ENCODE data around the gene TRPC6.
"Not testable (repeated sequence)": the region's sequence is repeated elsewhere in the genome, so short reads cannot be mapped to it uniquely, and the experiment has no call there.

TRPC6 gene

DNA sequence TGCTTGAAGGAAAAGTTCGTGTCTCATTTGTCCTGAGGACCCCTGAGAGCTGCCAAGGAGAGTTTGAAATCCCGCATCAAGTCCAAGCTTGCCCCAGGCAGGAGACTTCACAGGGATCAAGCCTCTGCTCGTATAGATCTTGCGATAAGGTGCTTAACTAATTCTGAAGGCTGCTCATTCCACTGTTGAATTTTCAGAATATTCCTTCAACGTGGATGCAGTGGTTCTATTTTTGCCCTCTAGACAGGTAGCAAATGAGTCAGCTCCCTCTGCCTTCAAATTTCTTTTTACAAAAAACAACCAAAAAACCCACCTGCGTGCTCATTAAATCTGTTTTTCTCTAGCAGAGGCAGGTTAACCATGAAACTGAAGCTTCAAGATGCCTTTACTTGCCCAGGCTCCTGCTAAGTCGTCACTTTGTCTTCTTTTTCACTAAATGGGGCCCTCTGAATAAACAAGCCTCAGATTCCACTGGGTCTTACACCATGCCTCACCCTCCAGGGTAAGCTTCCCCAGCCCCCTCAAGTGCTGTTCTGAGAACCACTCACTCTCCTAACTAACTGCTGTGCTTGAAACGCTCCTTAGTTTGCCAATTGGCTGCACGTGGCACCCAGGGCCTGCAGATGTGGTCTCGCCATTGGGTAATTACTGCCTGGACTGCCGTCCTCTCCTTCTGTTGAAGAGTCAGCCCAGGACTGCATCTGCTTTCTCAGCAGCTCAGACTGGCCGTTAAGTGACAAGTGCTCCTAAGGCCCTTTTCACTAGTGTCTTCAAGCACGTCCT lies 105.0 kb downstream of the TRPC6 start:
- Mint-ChIP-seq H3K27me3 (no peaks in the 10 kb centered on the region), H3K27ac (no peak overlapping the region), H3K4me3 (no peak overlapping the region), H3K4me1 (no peaks in the 10 kb centered on the region), H3K36me3 (no peaks in the 10 kb centered on the region), H3K9me3 (no peaks in the 10 kb centered on the region)

DNA sequence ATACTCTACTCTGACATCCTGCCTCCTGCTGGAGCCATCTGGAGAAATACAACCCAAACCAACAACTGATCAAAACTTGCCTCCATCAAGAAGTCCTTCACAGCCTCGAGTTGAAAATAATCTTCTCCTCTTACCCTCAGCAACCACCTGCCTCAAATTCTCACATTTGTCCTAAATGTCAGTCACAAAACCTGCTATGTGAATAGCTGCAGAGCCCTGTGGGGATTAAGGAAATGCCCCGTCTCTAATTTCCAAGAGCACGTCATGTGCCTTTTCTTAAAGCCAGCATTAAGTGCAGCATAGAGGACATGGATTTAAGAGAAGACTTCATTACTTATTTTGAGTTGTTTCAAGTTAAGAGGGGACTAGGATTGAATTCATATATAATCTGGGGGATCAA lies 105.9 kb downstream of the TRPC6 start:
- H3K27ac Mint-ChIP-seq = no peak overlapping the region
- H3K9me3 Mint-ChIP-seq = no peaks in the 10 kb centered on the region
- no peak overlapping the region for H3K4me3 Mint-ChIP-seq
- H3K27me3 Mint-ChIP-seq = no peaks in the 10 kb centered on the region
- H3K36me3 Mint-ChIP-seq = no peaks in the 10 kb centered on the region
- no peaks in the 10 kb centered on the region for H3K4me1 Mint-ChIP-seq

DNA sequence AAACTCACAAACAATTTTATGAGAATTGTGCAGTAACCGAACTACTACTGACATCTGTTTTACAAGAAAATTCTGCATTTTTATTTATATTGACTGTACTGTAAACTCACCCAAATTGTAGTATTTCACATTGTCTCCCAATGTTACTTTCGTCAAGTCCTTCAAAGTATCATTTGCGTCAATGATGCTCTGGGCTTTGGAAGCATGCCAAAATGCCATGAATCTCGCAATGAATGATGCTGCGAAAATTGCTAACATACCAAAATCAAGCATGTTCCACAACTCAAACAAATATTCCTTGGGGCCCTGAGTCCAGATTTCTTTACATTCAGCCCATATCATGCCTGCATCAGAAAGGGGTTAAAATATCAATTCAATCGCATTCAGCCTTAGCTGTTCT lies 107.6 kb downstream of the TRPC6 start:
- no peaks in the 10 kb centered on the region for H3K27me3 Mint-ChIP-seq
- H3K4me3 Mint-ChIP-seq = no peak overlapping the region
- no peak overlapping the region for H3K27ac Mint-ChIP-seq
- no peaks in the 10 kb centered on the region for H3K36me3 Mint-ChIP-seq
- no peaks in the 10 kb centered on the region for H3K4me1 Mint-ChIP-seq
- H3K9me3 Mint-ChIP-seq = no peaks in the 10 kb centered on the region

DNA sequence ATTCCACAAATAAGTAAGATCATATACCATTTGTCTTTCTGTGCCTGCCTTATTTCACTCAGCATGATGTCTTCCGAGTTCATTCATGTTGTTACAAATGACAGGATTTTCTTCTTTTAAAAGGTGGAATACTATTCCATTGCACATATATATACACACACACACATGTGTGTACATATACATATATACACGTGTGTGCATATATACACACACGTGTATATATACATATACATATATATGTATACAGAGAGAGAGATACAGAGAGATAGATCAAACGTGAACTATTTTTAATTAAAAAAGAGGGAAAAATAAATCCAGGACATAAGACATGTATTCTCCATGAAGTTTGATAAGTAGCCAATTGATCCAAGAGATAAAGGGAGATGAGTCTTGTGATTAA lies 108.1 kb downstream of the TRPC6 start:
- Mint-ChIP-seq H3K27me3 (no peaks in the 10 kb centered on the region), H3K27ac (no peak overlapping the region), H3K4me3 (no peak overlapping the region), H3K36me3 (no peaks in the 10 kb centered on the region), H3K9me3 (no peaks in the 10 kb centered on the region), H3K4me1 (no peaks in the 10 kb centered on the region)

DNA sequence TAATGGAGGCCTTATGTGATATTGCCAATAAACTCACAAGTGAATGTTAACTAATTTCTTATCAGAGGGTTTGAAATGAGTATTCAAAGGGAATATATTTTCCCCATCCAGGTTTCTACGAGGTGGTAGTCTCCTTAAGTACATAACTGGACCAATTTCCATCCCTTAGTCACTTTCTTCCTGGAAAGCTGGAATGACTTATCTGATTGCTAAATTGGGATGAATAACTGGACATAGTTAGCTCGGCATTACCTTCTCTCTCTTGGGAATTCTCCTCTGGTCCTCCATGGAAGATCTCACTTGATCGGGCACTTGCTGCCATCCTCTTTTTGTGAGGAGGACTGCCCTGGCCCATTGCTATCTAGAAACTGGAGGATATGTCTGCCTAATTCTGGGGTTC lies 109.1 kb downstream of the TRPC6 start:
- no peaks in the 10 kb centered on the region for H3K4me1 Mint-ChIP-seq
- H3K9me3 Mint-ChIP-seq = no peaks in the 10 kb centered on the region
- no peak overlapping the region for H3K27ac Mint-ChIP-seq
- no peaks in the 10 kb centered on the region for H3K36me3 Mint-ChIP-seq
- no peaks in the 10 kb centered on the region for H3K27me3 Mint-ChIP-seq
- H3K4me3 Mint-ChIP-seq = no peak overlapping the region

DNA sequence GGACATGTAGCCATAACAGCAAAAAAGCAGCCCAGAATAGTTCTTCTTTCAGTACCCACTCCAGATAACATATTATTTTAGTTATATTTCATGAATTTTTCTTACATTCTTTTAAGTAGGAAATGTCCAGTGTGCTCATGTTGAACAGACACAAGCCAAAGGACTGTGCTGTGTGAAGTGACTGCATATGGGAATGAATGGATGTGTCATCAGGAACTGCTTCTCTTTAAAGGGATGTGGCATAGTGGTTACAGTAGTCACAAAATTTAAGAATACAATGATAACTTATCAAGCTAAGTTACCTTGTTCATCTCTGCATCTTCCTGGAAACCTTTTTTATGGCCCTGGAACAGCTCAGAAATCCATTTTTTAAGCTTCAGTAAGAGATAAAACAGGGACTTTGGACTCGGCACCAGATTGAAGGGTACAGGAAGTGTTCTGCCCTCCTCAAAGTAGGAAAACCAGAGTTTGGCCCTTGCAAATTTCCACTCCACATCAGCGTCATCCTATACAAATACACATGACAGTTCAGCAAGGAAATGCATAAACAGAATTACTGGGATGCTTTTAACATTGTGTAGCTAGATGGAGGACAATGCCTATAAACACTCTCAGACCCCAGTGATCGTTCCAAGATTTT lies 112.8 kb downstream of the TRPC6 start:
- Mint-ChIP-seq H3K27me3 (peaks cover 1% of the 10 kb centered on the region), H3K9me3 (no peaks in the 10 kb centered on the region), H3K27ac (no peak overlapping the region), H3K36me3 (no peaks in the 10 kb centered on the region), H3K4me1 (no peaks in the 10 kb centered on the region), H3K4me3 (no peak overlapping the region)

DNA sequence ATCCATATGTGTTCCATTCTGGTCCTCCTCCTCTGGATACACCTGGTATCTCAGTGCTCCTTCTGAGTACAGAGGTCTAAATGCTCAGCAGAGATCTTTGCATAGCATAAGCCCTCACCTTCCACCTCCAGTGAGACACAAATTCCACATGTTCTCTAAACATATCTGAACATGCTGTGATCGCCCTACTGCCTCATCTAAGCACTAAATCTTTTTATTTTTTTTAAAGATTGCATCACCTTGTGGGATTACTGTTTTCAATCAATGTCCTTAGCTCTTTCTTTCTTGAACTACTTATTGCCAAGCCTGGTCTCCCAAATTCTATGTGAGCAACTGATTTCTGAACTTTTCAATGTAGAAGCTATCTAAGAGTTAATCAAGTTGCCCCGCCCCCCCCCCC lies 113.4 kb downstream of the TRPC6 start:
- Mint-ChIP-seq H3K4me3 (no peak overlapping the region), H3K36me3 (no peaks in the 10 kb centered on the region), H3K27me3 (peaks cover 1% of the 10 kb centered on the region), H3K27ac (no peak overlapping the region), H3K9me3 (peaks cover 5% of the 10 kb centered on the region), H3K4me1 (no peaks in the 10 kb centered on the region)

DNA sequence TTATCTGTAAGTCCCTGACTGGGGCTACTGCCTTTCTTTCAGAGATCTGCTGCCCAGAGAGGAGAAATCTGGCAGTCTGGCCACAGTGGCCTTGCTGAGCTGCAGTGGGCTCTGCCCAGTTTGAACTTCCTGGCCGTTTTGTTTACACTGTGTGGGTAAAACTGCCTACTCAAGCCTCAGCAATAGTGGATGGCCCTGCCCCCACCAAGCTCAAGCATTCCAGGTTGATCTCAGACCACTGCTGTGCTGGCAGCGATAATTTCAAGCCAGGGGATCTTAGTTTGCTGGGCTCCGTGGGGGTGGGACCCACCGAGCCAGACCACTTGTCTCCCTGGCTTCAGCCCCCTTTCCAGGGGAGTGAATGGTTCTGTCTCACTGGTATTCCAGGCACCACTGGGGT lies 117.5 kb downstream of the TRPC6 start:
- Mint-ChIP-seq H3K36me3 (no peaks in the 10 kb centered on the region), H3K4me1 (no peaks in the 10 kb centered on the region), H3K27me3 (peaks cover 1% of the 10 kb centered on the region), H3K9me3 (peaks cover 9% of the 10 kb centered on the region), H3K4me3 (no peak overlapping the region), H3K27ac (no peak overlapping the region)

DNA sequence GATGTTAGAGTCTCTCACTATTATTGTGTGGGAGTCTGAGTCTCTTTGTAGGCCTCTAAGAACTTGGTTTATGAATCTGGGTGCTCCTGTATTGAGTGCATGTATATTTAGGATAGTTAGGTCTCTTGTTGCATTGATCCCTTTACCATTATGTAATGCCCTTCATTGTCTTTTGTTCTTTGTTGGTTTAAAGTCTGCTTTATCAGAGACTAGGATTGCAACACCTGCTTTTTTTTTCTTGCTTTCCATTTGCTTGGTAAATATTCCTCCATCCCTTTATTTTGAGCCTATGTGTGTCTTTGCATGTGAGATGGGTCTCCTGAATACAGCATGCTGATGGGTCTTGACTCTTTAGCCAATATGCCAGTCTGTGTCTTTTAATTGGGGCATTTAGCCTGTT lies 119.4 kb downstream of the TRPC6 start:
- not testable (repeated sequence) for H3K4me3 Mint-ChIP-seq, H3K9me3 Mint-ChIP-seq, H3K4me1 Mint-ChIP-seq, H3K27me3 Mint-ChIP-seq, H3K36me3 Mint-ChIP-seq, H3K27ac Mint-ChIP-seq

DNA sequence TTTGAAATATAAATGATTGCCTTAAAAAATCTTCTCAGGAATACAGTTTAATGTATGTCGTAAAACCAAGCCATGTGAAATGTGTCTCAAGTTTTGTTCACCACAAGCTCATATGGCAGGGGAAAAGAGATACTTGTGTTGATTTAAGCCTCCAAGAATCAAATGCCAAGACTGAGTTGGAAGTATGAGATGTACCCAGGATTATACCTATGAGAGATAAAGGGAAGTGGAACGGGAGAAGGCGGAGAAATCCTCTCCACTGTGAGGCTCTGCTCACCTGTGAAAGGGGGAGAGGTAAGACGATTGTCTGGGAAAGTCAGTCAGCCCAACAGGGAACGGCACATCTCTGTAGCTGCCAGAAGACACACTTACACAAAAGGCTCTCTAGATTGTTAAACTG lies 124.8 kb downstream of the TRPC6 start:
- H3K27ac Mint-ChIP-seq = no peak overlapping the region
- no peak overlapping the region for H3K4me3 Mint-ChIP-seq
- H3K4me1 Mint-ChIP-seq = no peaks in the 10 kb centered on the region

DNA sequence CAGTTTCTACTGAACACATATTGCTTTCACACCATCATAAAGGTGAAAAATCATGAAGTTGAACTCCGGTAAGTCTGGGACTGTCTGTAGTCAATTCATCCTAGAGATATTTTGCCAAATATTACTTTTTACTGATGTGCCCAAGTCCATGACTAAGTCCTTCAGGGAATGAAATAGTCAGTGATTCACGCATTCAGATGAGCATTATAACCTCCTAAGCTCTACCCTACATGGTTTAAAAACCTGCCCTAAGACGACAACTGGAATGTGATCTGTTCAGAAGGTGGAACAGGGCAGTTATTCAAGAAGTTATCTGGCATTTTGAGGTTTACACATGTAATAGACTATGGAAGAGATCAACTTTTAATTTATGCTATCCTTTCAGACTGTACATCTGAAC lies 125.6 kb downstream of the TRPC6 start:
- H3K27ac Mint-ChIP-seq = no peak overlapping the region
- H3K36me3 Mint-ChIP-seq = no peaks in the 10 kb centered on the region
- H3K27me3 Mint-ChIP-seq = no peaks in the 10 kb centered on the region
- no peaks in the 10 kb centered on the region for H3K4me1 Mint-ChIP-seq
- no peaks in the 10 kb centered on the region for H3K9me3 Mint-ChIP-seq
- no peak overlapping the region for H3K4me3 Mint-ChIP-seq

More for the DNA sequence above, 124.8 kb downstream of the TRPC6 start:
- Mint-ChIP-seq H3K27me3 (no peaks in the 10 kb centered on the region), H3K9me3 (no peaks in the 10 kb centered on the region), H3K36me3 (no peaks in the 10 kb centered on the region)

DNA sequence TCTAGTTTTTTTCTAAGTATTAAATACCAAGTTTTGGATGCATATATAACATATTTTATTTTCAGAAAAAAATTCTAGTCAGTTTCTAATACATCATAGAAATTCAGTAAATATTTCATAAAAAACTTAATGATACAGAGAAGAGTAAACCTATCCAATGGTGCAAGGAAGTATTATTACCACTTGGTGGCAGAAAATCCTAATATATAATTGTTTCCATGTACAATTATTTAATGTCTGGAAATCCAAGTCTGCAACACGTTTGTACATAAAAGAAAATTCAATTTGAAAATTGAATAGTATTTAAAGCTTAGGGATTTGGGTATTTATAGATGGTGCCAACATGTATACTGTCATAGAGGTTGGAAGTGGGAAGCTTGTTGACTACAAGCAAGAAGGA lies 127.0 kb downstream of the TRPC6 start:
- Mint-ChIP-seq H3K9me3 (no peaks in the 10 kb centered on the region), H3K36me3 (no peaks in the 10 kb centered on the region), H3K27me3 (no peaks in the 10 kb centered on the region), H3K4me3 (no peak overlapping the region), H3K27ac (no peak overlapping the region), H3K4me1 (no peaks in the 10 kb centered on the region)

DNA sequence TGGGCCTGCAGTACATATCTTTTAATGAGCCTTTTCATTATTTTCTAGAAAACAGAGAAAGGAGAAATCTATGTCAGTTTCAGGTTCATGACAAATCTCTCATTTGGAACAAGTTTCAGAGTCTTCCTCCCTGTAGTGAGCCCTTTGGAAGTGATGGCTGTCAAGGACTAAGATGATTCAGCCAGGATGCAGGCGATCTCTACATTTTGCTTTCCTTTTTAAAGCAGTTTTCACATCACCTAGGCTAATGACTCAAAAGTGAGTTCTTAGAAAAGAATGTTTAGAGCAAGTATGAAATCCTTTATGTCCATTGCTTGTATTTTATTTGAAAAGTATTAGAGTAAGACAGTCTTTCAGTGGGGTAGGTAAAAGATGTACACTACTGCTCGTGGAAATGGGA lies 130.1 kb downstream of the TRPC6 start:
- Mint-ChIP-seq H3K36me3 (no peaks in the 10 kb centered on the region), H3K27ac (no peak overlapping the region), H3K4me3 (no peak overlapping the region), H3K4me1 (no peaks in the 10 kb centered on the region), H3K9me3 (no peaks in the 10 kb centered on the region), H3K27me3 (peaks cover 1% of the 10 kb centered on the region)

DNA sequence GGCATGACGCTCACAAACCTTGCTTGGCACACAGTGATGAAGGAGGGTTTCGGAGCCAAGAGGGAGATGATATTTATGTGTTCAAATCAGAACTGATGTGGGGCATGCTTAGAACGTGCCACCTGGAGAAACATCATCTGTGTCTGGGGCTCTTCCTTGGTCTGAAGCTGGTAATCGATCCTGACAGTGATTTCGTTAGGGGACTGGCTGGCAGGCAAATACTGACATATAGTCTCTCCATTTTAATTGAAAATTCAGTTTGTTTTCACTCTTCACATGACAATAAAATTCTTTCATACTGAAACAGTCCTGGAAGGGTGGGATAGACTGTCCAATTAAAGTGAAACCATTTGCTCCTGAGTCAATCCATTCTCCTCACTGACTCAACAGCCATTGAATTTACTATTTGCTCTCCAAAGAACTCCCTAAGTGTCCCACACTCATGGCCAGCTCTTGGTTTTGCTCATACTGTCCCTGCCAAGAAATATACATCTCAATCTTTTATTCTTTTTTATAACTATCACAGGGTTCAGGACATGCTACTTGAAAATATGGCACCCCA lies 134.8 kb downstream of the TRPC6 start:
- no peak overlapping the region for H3K4me3 Mint-ChIP-seq

DNA sequence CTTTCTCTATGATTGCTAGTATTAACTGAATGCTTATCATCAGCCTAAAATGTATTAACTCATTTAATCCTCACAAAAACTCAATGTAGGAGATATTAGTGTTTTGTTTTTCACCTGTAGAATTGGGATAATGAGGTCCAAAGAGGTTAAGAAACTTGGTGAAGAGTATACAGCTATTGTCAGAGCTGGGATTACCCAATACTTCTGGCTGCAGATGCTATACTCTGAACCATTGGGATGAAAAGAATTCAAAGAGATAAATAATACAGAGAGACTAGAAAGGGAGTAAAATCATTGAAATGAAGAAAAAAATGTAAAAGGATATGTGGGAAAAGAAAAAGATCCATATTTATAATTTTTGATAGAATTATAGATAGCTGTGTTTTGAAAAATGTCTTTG lies 137.1 kb downstream of the TRPC6 start:
- Mint-ChIP-seq H3K4me3 (no peak overlapping the region), H3K9me3 (peaks cover 6% of the 10 kb centered on the region), H3K36me3 (no peaks in the 10 kb centered on the region), H3K4me1 (no peaks in the 10 kb centered on the region), H3K27me3 (peaks cover 1% of the 10 kb centered on the region), H3K27ac (no peak overlapping the region)

More for the DNA sequence above, 134.8 kb downstream of the TRPC6 start:
- no peaks in the 10 kb centered on the region for H3K36me3 Mint-ChIP-seq
- H3K27me3 Mint-ChIP-seq = peaks cover 1% of the 10 kb centered on the region
- H3K27ac Mint-ChIP-seq = no peak overlapping the region
- H3K4me1 Mint-ChIP-seq = no peaks in the 10 kb centered on the region
- H3K9me3 Mint-ChIP-seq = peaks cover 6% of the 10 kb centered on the region

DNA sequence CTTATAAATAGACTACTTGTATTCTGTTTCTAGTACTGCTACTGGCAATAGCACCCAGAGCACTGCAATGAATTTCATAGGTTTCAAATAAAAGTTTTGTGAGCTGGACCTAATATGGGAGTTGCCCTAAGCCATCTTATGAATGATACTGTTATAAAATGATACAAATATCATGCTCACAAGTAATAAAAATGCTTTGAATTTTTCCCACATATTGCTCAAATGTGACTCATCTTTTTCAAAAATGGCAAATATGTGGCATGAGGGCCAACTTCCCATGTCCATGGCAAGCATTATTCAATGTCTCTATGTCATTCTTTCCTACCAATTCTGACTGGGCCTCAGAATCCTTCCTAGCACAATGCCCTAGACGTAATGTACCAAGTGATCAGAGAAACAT lies 137.6 kb downstream of the TRPC6 start:
- Mint-ChIP-seq H3K27ac (no peak overlapping the region), H3K27me3 (peaks cover 1% of the 10 kb centered on the region)

More for the DNA sequence above, 137.6 kb downstream of the TRPC6 start:
- Mint-ChIP-seq H3K36me3 (no peaks in the 10 kb centered on the region), H3K9me3 (peaks cover 6% of the 10 kb centered on the region), H3K4me1 (no peaks in the 10 kb centered on the region), H3K4me3 (no peak overlapping the region)
